Ramos (cell line): Measurements from ENCODE around the gene SKI.

Experiments
- in situ Hi-C: fragments of 300-500 bp; cut with MboI; formaldehyde crosslinking; loops from one replicate; pipeline ENCODE4 v1.14.3; 2022; ENCODE audit warnings: low sequenced_read_pairs; ENCODE audit not compliant: unreplicated experiment

SKI gene

GRCh38 chr1:2239384-2239985, 11.4 kb downstream of the SKI start:
- in situ Hi-C loops, result no loop called here

- in situ Hi-C loops, result no loop called here
Measured at GRCh38 chr1:2240270-2241156, 12.4 kb downstream of the SKI start.

- in situ Hi-C loops, result no loop called here
Measured at GRCh38 chr1:2241820-2242219, 13.7 kb downstream of the SKI start.

GRCh38 chr1:2242814-2243725, 15.0 kb downstream of the SKI start:
- in situ Hi-C loops, result no loop called here

- in situ Hi-C loops, result loop anchor here (5.0 kb wide), 1 partner anchor 50 kb away; no protein-coding TSS in a partner anchor
Measured at GRCh38 chr1:2247045-2247394, 18.9 kb downstream of the SKI start.

- in situ Hi-C loops, result loop anchor here (5.0 kb wide), 1 partner anchor 50 kb away; no protein-coding TSS in a partner anchor
Measured at GRCh38 chr1:2247760-2248126, 19.6 kb downstream of the SKI start.

GRCh38 chr1:2248127-2248826, 20.2 kb downstream of the SKI start:
- in situ Hi-C loops, result loop anchor here (5.0 kb wide), 1 partner anchor 49 kb away; no protein-coding TSS in a partner anchor

- in situ Hi-C loops, result loop anchor here (5.0 kb wide), 1 partner anchor 48 kb away; no protein-coding TSS in a partner anchor
Measured at GRCh38 chr1:2248854-2249558, 20.9 kb downstream of the SKI start.

GRCh38 chr1:2249559-2249906, 21.4 kb downstream of the SKI start:
- in situ Hi-C loops, result loop anchor here (5.0 kb wide), 1 partner anchor 48 kb away; no protein-coding TSS in a partner anchor

- in situ Hi-C loops, result no loop called here
Measured at GRCh38 chr1:2250721-2251281, 22.7 kb downstream of the SKI start.

- in situ Hi-C loops, result no loop called here
Measured at GRCh38 chr1:2251363-2251762, 23.2 kb downstream of the SKI start.

GRCh38 chr1:2251786-2252185, 23.7 kb downstream of the SKI start:
- in situ Hi-C loops, result no loop called here

GRCh38 chr1:2252423-2252822, 24.3 kb downstream of the SKI start:
- in situ Hi-C loops, result no loop called here

GRCh38 chr1:2253036-2253796, 25.1 kb downstream of the SKI start:
- in situ Hi-C loops, result no loop called here

GRCh38 chr1:2253797-2254480, 25.8 kb downstream of the SKI start:
- in situ Hi-C loops, result no loop called here

GRCh38 chr1:2255047-2255419, 26.9 kb downstream of the SKI start:
- in situ Hi-C loops, result no loop called here

- in situ Hi-C loops, result no loop called here
Measured at GRCh38 chr1:2255420-2256369, 27.6 kb downstream of the SKI start.
